GM12872 (cell line): ENCODE measurements around the gene IFNA21.
"Not testable (repeated sequence)": the region's sequence is repeated elsewhere in the genome, so short reads cannot be mapped to it uniquely, and the experiment has no call there.

Source experiments
- CTCF ChIP-seq: IDR thresholded peaks from 3 replicates; pipeline ENCODE4 v1.5.1; 2011; ENCODE audit warnings: low read depth, mild to moderate bottlenecking, low read length, moderate library complexity; ENCODE audit not compliant: insufficient read depth

Gene IFNA21

GRCh38 chr9:21166560-21166959 lies at the start of gene IFNA21:
TSS of gene IFNA21 (minus strand) at chr9:21166660. CDS start at chr9:21166612, 48 bp downstream.
- not testable (repeated sequence) for TF ChIP-seq CTCF

GRCh38 chr9:21213411-21214326 lies 47.2 kb upstream of the IFNA21 start:
- TF ChIP-seq CTCF, result peak; percentile 70

- no peak for TF ChIP-seq CTCF
These were observed 43.9 kb upstream of the IFNA21 start for GRCh38 chr9:21210311-21210710.

GRCh38 chr9:21207043-21207442 lies 40.6 kb upstream of the IFNA21 start, which contains the start of gene IFNA10:
TSS of gene IFNA10 (minus strand) at chr9:21207143. CDS start at chr9:21207097, 46 bp downstream.
- TF ChIP-seq CTCF, result not testable (repeated sequence)

GRCh38 chr9:21205204-21205603 lies 38.7 kb upstream of the IFNA21 start:
- TF ChIP-seq CTCF, result no peak

- not testable (repeated sequence) for TF ChIP-seq CTCF
These were observed 35.6 kb upstream of the IFNA21 start, which contains the start of gene IFNA7 for GRCh38 chr9:21202105-21202504. TSS of gene IFNA7 (minus strand) at chr9:21202205. CDS start at chr9:21202165, 40 bp downstream.

GRCh38 chr9:21194867-21195776 lies 28.7 kb upstream of the IFNA21 start:
- TF ChIP-seq CTCF, result peak; percentile 68
